ENCODE data around the gene ARMC5.

Gene ARMC5

DNA sequence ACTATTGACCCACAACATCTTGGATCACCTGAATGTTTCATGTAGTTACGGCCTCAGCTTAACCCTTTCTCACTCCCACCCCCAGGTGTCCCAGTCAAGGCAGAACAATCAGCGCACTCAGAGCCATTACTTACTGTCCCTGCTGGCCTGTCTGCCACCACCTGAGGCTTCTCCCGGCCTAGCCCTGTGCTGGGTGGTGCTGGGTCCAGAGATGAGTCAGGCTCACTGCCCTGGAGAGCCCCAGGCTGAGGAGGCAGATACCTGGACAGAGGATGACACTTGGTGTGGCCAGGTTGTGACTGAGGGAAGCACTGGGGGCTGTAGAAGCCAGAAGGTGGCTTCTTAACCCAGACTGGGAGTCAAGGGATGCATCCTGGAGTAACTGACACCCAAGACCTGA lies 19.7 kb downstream of the ARMC5 start:
- no peak for TF ChIP-seq SIN3A (IDR thresholded peaks at IDR 0.05; ENCODE audit: borderline replicate concordance, insufficient read depth, low read length)
- 0 out of 2 replicates have a peak, but pooled peaks have one; percentile 18 for TF ChIP-seq POLR2AphosphoS5 (IDR thresholded peaks at IDR 0.05; ENCODE audit: low read depth, low read length)
- TF ChIP-seq, protein P1, sequence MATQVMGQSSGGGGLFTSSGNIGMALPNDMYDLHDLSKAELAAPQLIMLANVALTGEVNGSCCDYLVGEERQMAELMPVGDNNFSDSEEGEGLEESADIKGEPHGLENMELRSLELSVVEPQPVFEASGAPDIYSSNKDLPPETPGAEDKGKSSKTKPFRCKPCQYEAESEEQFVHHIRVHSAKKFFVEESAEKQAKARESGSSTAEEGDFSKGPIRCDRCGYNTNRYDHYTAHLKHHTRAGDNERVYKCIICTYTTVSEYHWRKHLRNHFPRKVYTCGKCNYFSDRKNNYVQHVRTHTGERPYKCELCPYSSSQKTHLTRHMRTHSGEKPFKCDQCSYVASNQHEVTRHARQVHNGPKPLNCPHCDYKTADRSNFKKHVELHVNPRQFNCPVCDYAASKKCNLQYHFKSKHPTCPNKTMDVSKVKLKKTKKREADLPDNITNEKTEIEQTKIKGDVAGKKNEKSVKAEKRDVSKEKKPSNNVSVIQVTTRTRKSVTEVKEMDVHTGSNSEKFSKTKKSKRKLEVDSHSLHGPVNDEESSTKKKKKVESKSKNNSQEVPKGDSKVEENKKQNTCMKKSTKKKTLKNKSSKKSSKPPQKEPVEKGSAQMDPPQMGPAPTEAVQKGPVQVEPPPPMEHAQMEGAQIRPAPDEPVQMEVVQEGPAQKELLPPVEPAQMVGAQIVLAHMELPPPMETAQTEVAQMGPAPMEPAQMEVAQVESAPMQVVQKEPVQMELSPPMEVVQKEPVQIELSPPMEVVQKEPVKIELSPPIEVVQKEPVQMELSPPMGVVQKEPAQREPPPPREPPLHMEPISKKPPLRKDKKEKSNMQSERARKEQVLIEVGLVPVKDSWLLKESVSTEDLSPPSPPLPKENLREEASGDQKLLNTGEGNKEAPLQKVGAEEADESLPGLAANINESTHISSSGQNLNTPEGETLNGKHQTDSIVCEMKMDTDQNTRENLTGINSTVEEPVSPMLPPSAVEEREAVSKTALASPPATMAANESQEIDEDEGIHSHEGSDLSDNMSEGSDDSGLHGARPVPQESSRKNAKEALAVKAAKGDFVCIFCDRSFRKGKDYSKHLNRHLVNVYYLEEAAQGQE (IDR thresholded peaks at IDR 0.05; ENCODE audit: insufficient read depth in 1 of 2, low read depth in 2 of 2, low read length in 2 of 2) = no peak
- no peak for TF ChIP-seq FOXP2 (optimal IDR thresholded peaks at IDR 0.05; ENCODE audit: borderline replicate concordance, extremely low read depth, extremely low read length, insufficient read depth)
- no peak for TF ChIP-seq TAF1 (IDR thresholded peaks at IDR 0.05; ENCODE audit: borderline replicate concordance, insufficient read depth, low read length)

GRCh38 chr16:31479751-31480150 lies 20.4 kb downstream of the ARMC5 start:
- TF ChIP-seq TAF1 (IDR thresholded peaks at IDR 0.05; ENCODE audit: borderline replicate concordance, insufficient read depth, low read length) = no peak
- no peak; the same call in 1 of the 2 replicates for TF ChIP-seq POLR2AphosphoS5 (IDR thresholded peaks at IDR 0.05; ENCODE audit: low read depth, low read length)
- no peak for TF ChIP-seq FOXP2 (optimal IDR thresholded peaks at IDR 0.05; ENCODE audit: borderline replicate concordance, extremely low read depth, extremely low read length, insufficient read depth)

DNA sequence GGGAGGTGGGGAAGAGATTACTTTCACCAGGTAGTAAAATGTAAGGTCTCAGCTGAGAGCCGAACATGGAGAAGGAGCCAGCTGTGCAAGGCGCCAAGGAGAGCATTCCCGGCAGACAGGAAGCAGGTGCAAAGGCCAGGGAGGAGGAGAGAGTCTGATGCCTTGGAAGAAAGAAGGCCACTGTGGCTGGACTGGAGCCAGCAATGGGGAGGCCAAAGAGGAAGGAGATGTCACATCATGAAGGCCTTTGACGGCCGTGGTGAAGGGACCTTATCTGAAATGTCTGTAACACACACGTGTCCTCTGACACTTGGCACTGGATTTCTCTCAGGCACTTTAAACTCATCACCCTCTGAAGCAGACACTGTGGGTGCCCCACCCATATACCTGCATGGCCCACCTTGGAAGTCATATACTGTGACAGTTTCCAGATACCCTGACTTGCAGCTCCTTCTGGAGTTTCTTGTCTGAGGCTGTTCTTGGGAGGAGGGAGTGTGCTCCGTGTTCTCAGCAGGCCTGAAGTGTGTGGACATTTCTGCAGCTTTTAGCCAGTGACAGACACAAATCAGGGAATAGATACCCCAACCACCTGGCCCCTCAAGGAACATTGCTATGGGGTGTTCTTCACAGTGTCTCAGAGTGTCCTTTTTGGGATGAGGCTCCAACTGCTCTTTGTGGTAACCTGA lies 21.7 kb downstream of the ARMC5 start:
- no peak for TF ChIP-seq POLR2AphosphoS5 (IDR thresholded peaks at IDR 0.05; ENCODE audit: low read depth, low read length)
- no peak for TF ChIP-seq SIN3A (IDR thresholded peaks at IDR 0.05; ENCODE audit: borderline replicate concordance, insufficient read depth, low read length)
- TF ChIP-seq, protein P1 (IDR thresholded peaks at IDR 0.05; ENCODE audit: insufficient read depth in 1 of 2, low read depth in 2 of 2, low read length in 2 of 2) = no peak
- no peak for TF ChIP-seq FOXP2 (optimal IDR thresholded peaks at IDR 0.05; ENCODE audit: borderline replicate concordance, extremely low read depth, extremely low read length, insufficient read depth)
- TF ChIP-seq TAF1 (IDR thresholded peaks at IDR 0.05; ENCODE audit: borderline replicate concordance, insufficient read depth, low read length) = no peak

- TF ChIP-seq POLR2AphosphoS5 (IDR thresholded peaks at IDR 0.05; ENCODE audit: low read depth, low read length) (no peak), FOXP2 (optimal IDR thresholded peaks at IDR 0.05; ENCODE audit: borderline replicate concordance, extremely low read depth, extremely low read length, insufficient read depth) (no peak), SIN3A (IDR thresholded peaks at IDR 0.05; ENCODE audit: borderline replicate concordance, insufficient read depth, low read length) (no peak), TAF1 (IDR thresholded peaks at IDR 0.05; ENCODE audit: borderline replicate concordance, insufficient read depth, low read length) (no peak)
- TF ChIP-seq, protein P1 (IDR thresholded peaks at IDR 0.05; ENCODE audit: insufficient read depth in 1 of 2, low read depth in 2 of 2, low read length in 2 of 2) = no peak
Observed at GRCh38 chr16:31483081-31483480, 23.8 kb downstream of the ARMC5 start, which contains the start of gene SLC5A2. TSS of gene SLC5A2 (plus strand) at chr16:31483123. CDS start at chr16:31483137, 14 bp downstream.

GRCh38 chr16:31484491-31485171 lies 25.3 kb downstream of the ARMC5 start:
- TF ChIP-seq POLR2AphosphoS5 (IDR thresholded peaks at IDR 0.05; ENCODE audit: low read depth, low read length) (no peak), TAF1 (IDR thresholded peaks at IDR 0.05; ENCODE audit: borderline replicate concordance, insufficient read depth, low read length) (no peak), FOXP2 (optimal IDR thresholded peaks at IDR 0.05; ENCODE audit: borderline replicate concordance, extremely low read depth, extremely low read length, insufficient read depth) (no peak), SIN3A (IDR thresholded peaks at IDR 0.05; ENCODE audit: borderline replicate concordance, insufficient read depth, low read length) (no peak)
- TF ChIP-seq, protein P1 (IDR thresholded peaks at IDR 0.05; ENCODE audit: insufficient read depth in 1 of 2, low read depth in 2 of 2, low read length in 2 of 2) = no peak

All from PFSK-1 (cell line).